ENCODE results near the gene S100A10. TPM values are rescaled to one million over a fixed set of nuclear protein-coding genes. Genes with fewer than 3 reads are reported as not detected.

S100A10 gene
- total RNA-seq, 2 experiments from 2014 or later: 189 to 204 TPM

- Mint-ChIP-seq H3K36me3 (ENCODE audit: low read depth) (peaks cover 21% of the 10 kb centered on the region), H3K4me1 (ENCODE audit: low read depth) (no peaks in the 10 kb centered on the region), H3K9me3 (no peaks in the 10 kb centered on the region), H3K27ac (no peak overlapping the region), H3K27me3 (no peaks in the 10 kb centered on the region), H3K4me3 (no peak overlapping the region)
- Histone ChIP-seq H3K4me1 (ENCODE audit: insufficient read depth, low read length) (no peaks in the 10 kb centered on the region), H3K4me3 (ENCODE audit: low read length) (no peak overlapping the region), H3K27ac (ENCODE audit: low read depth in 1 of 2, low read length in 2 of 2) (no peak overlapping the region), H3K27me3 (ENCODE audit: control insufficient read depth in 1 of 2, insufficient read depth in 2 of 2, low read length in 2 of 2) (no peaks in the 10 kb centered on the region), H3K36me3 (ENCODE audit: insufficient read depth, low read length) (peaks cover 11% of the 10 kb centered on the region), H3K9me3 (ENCODE audit: control insufficient read depth in 1 of 2, insufficient read depth in 1 of 2, low read length in 2 of 2) (no peaks in the 10 kb centered on the region)
- ATAC-seq (ENCODE audit: poor library complexity): no peak
- DNase-seq: no peak
- no peak for TF ChIP-seq CTCF (IDR thresholded peaks at IDR 0.05)
- ChIA-PET CTCF (interaction anchor here (1.1 to 2.7 kb wide), 3 partner anchors 9 to 25 kb away, joined by 3 to 13 read pairs (median 9); no protein-coding TSS in a partner anchor), POLR2A (interaction anchor here (0.6 to 1.2 kb wide), 3 partner anchors 9 to 18 kb away, joined by 3 read pairs; no protein-coding TSS in a partner anchor)
- intact Hi-C loops (cut with DNase I, micrococcal nuclease): no loop called here
Measured at GRCh38 chr1:151976858-151977257, 16.8 kb downstream of the S100A10 start.

GRCh38 chr1:151976015-151976343 is 17.7 kb downstream of the S100A10 start:
- Histone ChIP-seq H3K4me1 (ENCODE audit: insufficient read depth, low read length) (no peaks in the 10 kb centered on the region), H3K27me3 (ENCODE audit: control insufficient read depth in 1 of 2, insufficient read depth in 2 of 2, low read length in 2 of 2) (no peaks in the 10 kb centered on the region), H3K4me3 (ENCODE audit: low read length) (no peak overlapping the region), H3K36me3 (ENCODE audit: insufficient read depth, low read length) (peaks cover 7% of the 10 kb centered on the region), H3K27ac (ENCODE audit: low read depth in 1 of 2, low read length in 2 of 2) (no peak overlapping the region), H3K9me3 (ENCODE audit: control insufficient read depth in 1 of 2, insufficient read depth in 1 of 2, low read length in 2 of 2) (no peaks in the 10 kb centered on the region)
- no peaks in the 10 kb centered on the region for H3K9me3 Mint-ChIP-seq
- CTCF ChIA-PET: interaction anchor here (1.1 to 2.7 kb wide), 3 partner anchors 8 to 58 kb away, joined by 3 to 13 read pairs (median 9); no protein-coding TSS in a partner anchor
- DNase-seq: no peak
- H3K4me3 Mint-ChIP-seq: no peak overlapping the region
- ATAC-seq (ENCODE audit: poor library complexity): no peak
- POLR2A ChIA-PET: interaction anchor here (1.2 kb wide), 1 partner anchor 19 kb away, joined by 3 read pairs; no protein-coding TSS in a partner anchor
- H3K4me1 Mint-ChIP-seq (ENCODE audit: low read depth): no peaks in the 10 kb centered on the region
- TF ChIP-seq CTCF (IDR thresholded peaks at IDR 0.05): no peak
- H3K27me3 Mint-ChIP-seq: no peaks in the 10 kb centered on the region
- no peak overlapping the region for H3K27ac Mint-ChIP-seq
- intact Hi-C loops (cut with DNase I, micrococcal nuclease): no loop called here
- peaks cover 13% of the 10 kb centered on the region for H3K36me3 Mint-ChIP-seq (ENCODE audit: low read depth)

- Histone ChIP-seq H3K27ac (ENCODE audit: low read depth in 1 of 2, low read length in 2 of 2) (no peak overlapping the region), H3K27me3 (ENCODE audit: control insufficient read depth in 1 of 2, insufficient read depth in 2 of 2, low read length in 2 of 2) (no peaks in the 10 kb centered on the region), H3K9me3 (ENCODE audit: control insufficient read depth in 1 of 2, insufficient read depth in 1 of 2, low read length in 2 of 2) (no peaks in the 10 kb centered on the region), H3K4me3 (ENCODE audit: low read length) (no peak overlapping the region), H3K36me3 (ENCODE audit: insufficient read depth, low read length) (peaks cover 1% of the 10 kb centered on the region), H3K4me1 (ENCODE audit: insufficient read depth, low read length) (no peaks in the 10 kb centered on the region)
- ChIA-PET POLR2A (interaction anchor here (1.2 kb wide), 1 partner anchor 19 kb away, joined by 3 read pairs; no protein-coding TSS in a partner anchor), CTCF (interaction anchor here (1.1 to 2.7 kb wide), 4 partner anchors 8 to 59 kb away, joined by 3 to 13 read pairs (median 7); no protein-coding TSS in a partner anchor)
- no peak for ATAC-seq (ENCODE audit: poor library complexity)
- Mint-ChIP-seq H3K4me1 (ENCODE audit: low read depth) (no peaks in the 10 kb centered on the region), H3K27me3 (no peaks in the 10 kb centered on the region), H3K36me3 (ENCODE audit: low read depth) (peaks cover 7% of the 10 kb centered on the region), H3K9me3 (no peaks in the 10 kb centered on the region), H3K27ac (no peak overlapping the region), H3K4me3 (no peak overlapping the region)
- DNase-seq: no peak
- TF ChIP-seq CTCF (IDR thresholded peaks at IDR 0.05): no peak
- intact Hi-C loops (cut with DNase I, micrococcal nuclease): no loop called here
Measured at GRCh38 chr1:151975311-151976014, 18.2 kb downstream of the S100A10 start.

Data from CD4-positive, alpha-beta T cell (primary cell).